ENCODE measurements around the gene RUNX1.

Gene RUNX1

DNA sequence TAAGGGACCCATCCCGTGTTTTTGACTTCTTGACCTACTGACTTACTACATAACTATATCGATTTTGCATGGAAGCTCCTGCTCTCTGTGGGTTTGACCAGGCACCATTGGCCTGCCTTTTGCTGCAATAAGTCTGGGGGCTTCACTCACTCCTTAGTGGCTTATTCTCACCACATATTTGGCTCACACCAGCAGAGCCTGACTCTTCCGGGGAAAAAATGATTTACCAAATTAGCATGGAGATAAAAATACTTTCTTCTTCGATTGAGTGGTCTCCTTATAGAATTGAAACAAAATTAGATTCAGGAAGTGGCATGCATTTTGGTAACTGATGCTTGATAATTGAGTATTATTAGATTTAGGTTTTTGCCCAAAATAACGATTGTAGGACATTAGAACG lies 129.7 kb downstream of the RUNX1 start:
- Histone ChIP-seq H3K36me3 (ENCODE audit: control insufficient read depth, insufficient read depth, low read length) (no peaks in the 10 kb centered on the region), H3K79me2 (no peaks in the 10 kb centered on the region), H2AFZ (no peak overlapping the region), H3K27ac (no peak overlapping the region), H3K9ac (no peak overlapping the region), H3K9me3 (ENCODE audit: control insufficient read depth, low read length) (no peaks in the 10 kb centered on the region), H3K4me1 (no peaks in the 10 kb centered on the region), H3K4me3 (ENCODE audit: low read depth, low read length) (no peak overlapping the region), H3K4me2 (ENCODE audit: low read length) (no peak overlapping the region), H3K27me3 (ENCODE audit: control insufficient read depth, insufficient read depth, low read length) (no peaks in the 10 kb centered on the region)
- TF ChIP-seq, protein P1, sequence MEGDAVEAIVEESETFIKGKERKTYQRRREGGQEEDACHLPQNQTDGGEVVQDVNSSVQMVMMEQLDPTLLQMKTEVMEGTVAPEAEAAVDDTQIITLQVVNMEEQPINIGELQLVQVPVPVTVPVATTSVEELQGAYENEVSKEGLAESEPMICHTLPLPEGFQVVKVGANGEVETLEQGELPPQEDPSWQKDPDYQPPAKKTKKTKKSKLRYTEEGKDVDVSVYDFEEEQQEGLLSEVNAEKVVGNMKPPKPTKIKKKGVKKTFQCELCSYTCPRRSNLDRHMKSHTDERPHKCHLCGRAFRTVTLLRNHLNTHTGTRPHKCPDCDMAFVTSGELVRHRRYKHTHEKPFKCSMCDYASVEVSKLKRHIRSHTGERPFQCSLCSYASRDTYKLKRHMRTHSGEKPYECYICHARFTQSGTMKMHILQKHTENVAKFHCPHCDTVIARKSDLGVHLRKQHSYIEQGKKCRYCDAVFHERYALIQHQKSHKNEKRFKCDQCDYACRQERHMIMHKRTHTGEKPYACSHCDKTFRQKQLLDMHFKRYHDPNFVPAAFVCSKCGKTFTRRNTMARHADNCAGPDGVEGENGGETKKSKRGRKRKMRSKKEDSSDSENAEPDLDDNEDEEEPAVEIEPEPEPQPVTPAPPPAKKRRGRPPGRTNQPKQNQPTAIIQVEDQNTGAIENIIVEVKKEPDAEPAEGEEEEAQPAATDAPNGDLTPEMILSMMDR (IDR thresholded peaks at IDR 0.05): no peak

DNA sequence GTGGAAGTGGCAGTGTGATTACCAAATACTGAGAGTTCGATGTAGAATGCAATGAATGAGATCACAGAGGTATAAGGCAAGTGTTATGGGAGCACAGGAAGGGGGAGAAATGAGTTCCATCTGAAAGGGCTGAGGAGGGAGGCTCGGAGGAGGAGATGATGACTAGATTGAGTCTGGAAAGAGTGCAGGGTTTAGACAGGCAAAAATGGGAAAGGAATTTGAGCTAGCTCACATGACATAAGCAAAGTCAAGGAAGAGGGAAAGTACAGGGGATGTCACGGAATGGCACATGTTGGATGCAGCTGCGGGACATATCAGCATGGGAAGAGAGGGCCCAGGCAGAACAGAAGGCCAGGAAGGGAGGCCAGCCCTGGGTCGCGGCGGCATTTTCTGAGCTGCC lies 132.7 kb downstream of the RUNX1 start:
- no peak overlapping the region for H3K27ac ChIP-seq
- H3K4me2 ChIP-seq (ENCODE audit: low read length): no peak overlapping the region
- no peak overlapping the region for H3K9ac ChIP-seq
- H3K27me3 ChIP-seq (ENCODE audit: control insufficient read depth, insufficient read depth, low read length): no peaks in the 10 kb centered on the region
- no peaks in the 10 kb centered on the region for H3K4me1 ChIP-seq
- TF ChIP-seq, protein P1 (IDR thresholded peaks at IDR 0.05): no peak
- H2AFZ ChIP-seq: no peak overlapping the region
- H3K4me3 ChIP-seq (ENCODE audit: low read depth, low read length): no peak overlapping the region
- H3K36me3 ChIP-seq (ENCODE audit: control insufficient read depth, insufficient read depth, low read length): no peaks in the 10 kb centered on the region
- no peaks in the 10 kb centered on the region for H3K9me3 ChIP-seq (ENCODE audit: control insufficient read depth, low read length)
- H3K79me2 ChIP-seq: no peaks in the 10 kb centered on the region

DNA sequence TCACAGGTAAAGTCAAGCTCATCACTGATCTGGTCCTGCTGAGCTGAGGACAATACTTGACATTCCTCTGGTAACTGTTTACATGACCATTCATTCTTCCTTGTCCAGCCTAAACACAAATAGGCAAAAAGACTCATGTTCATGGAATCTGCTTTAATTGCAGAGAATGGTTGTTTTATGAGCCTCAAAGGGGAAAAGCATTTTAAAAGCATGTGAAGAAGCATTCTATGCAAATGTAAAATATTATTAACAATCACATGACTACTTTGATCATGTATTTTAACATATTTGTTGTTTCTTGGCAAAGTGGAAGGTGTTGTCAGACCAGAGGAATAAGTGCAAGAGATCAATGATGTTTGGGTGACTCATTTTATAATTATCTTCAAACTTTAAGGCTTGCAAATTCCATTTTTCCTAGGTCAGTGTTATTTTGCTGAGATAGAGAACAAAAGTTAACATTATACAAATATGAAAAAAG lies 133.7 kb downstream of the RUNX1 start:
- TF ChIP-seq, protein P1 (IDR thresholded peaks at IDR 0.05): no peak
- no peaks in the 10 kb centered on the region for H3K36me3 ChIP-seq (ENCODE audit: control insufficient read depth, insufficient read depth, low read length)
- H3K9me3 ChIP-seq (ENCODE audit: control insufficient read depth, low read length): no peaks in the 10 kb centered on the region
- no peak overlapping the region for H3K4me3 ChIP-seq (ENCODE audit: low read depth, low read length)
- no peak overlapping the region for H3K27ac ChIP-seq
- H3K27me3 ChIP-seq (ENCODE audit: control insufficient read depth, insufficient read depth, low read length): no peaks in the 10 kb centered on the region
- no peaks in the 10 kb centered on the region for H3K79me2 ChIP-seq
- no peak overlapping the region for H2AFZ ChIP-seq
- no peak overlapping the region for H3K9ac ChIP-seq
- no peaks in the 10 kb centered on the region for H3K4me1 ChIP-seq
- H3K4me2 ChIP-seq (ENCODE audit: low read length): no peak overlapping the region

DNA sequence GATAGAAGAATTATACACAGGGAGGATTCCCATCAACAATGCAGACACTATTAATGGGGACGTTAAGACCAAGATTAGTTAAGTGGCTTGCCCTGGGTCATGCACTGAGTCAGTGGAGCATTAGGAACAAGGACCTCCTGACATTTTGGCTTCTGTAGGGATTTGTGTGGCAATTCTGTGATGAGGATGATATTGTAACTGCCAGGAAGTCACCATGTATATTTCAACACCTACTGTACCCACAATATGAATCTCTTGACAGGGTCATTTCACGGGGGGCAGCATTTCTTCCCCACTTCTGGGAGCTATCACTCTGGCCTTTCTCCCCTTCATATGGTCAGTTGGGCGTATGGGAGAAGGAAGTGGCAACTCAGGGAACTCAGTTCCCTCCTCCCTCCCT lies 134.9 kb downstream of the RUNX1 start:
- Histone ChIP-seq H3K4me1 (no peaks in the 10 kb centered on the region), H2AFZ (no peak overlapping the region), H3K36me3 (ENCODE audit: control insufficient read depth, insufficient read depth, low read length) (no peaks in the 10 kb centered on the region), H3K4me3 (ENCODE audit: low read depth, low read length) (no peak overlapping the region), H3K27ac (no peak overlapping the region), H3K79me2 (no peaks in the 10 kb centered on the region), H3K9me3 (ENCODE audit: control insufficient read depth, low read length) (no peaks in the 10 kb centered on the region), H3K27me3 (ENCODE audit: control insufficient read depth, insufficient read depth, low read length) (no peaks in the 10 kb centered on the region), H3K4me2 (ENCODE audit: low read length) (no peak overlapping the region), H3K9ac (no peak overlapping the region)
- TF ChIP-seq, protein P1 (IDR thresholded peaks at IDR 0.05): no peak

DNA sequence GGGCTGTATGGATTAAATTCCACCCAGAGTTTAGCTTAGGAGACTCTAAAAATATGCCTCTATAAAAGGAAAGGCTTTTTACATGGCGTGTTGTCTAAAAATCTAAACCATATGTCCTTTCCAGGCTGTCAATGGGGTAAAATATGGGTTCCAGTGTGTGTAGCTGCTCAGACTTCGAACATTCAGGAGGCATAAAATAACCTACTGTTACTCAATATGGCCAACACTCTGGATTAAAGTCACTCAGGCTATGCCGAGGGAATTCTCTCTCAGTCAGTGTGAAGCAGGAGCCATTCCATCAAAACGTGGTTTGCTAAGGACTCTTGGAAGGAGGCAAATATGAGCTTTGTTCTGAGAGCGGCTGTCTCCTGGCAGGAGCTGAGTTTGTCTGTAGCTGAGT lies 135.3 kb downstream of the RUNX1 start:
- Histone ChIP-seq H3K9me3 (ENCODE audit: control insufficient read depth, low read length) (no peaks in the 10 kb centered on the region), H3K27ac (no peak overlapping the region), H3K36me3 (ENCODE audit: control insufficient read depth, insufficient read depth, low read length) (no peaks in the 10 kb centered on the region), H2AFZ (no peak overlapping the region), H3K79me2 (no peaks in the 10 kb centered on the region), H3K4me3 (ENCODE audit: low read depth, low read length) (no peak overlapping the region), H3K27me3 (ENCODE audit: control insufficient read depth, insufficient read depth, low read length) (no peaks in the 10 kb centered on the region), H3K9ac (no peak overlapping the region), H3K4me1 (no peaks in the 10 kb centered on the region), H3K4me2 (ENCODE audit: low read length) (no peak overlapping the region)
- TF ChIP-seq, protein P1 (IDR thresholded peaks at IDR 0.05): no peak
